Fibroblast of gingiva (primary cell): ENCODE measurements around the gene MUC5AC.
"Not testable (repeated sequence)": the region's sequence is repeated elsewhere in the genome, so short reads cannot be mapped to it uniquely, and the experiment has no call there.

Experiments
- DNase-seq: peaks from one replicate; pipeline ENCODE4 v3.0.0-alpha.2; 2011; ENCODE audit warnings: low read depth

MUC5AC gene

GRCh38 chr11:1208394-1209261, 50.9 kb downstream of the MUC5AC start:
- no peak for DNase-seq

GRCh38 chr11:1209371-1210057, 51.8 kb downstream of the MUC5AC start:
- no peak for DNase-seq

- no peak for DNase-seq
These were observed 54.1 kb downstream of the MUC5AC start for GRCh38 chr11:1211838-1212237.

GRCh38 chr11:1215826-1216225, 58.1 kb downstream of the MUC5AC start:
- not testable (repeated sequence) for DNase-seq

- DNase-seq = no peak
These were observed 59.4 kb downstream of the MUC5AC start for GRCh38 chr11:1217151-1217550.

GRCh38 chr11:1218256-1218787, 60.6 kb downstream of the MUC5AC start:
- DNase-seq = no peak

- DNase-seq = no peak
These were observed 61.2 kb downstream of the MUC5AC start for GRCh38 chr11:1218788-1219445.

GRCh38 chr11:1219446-1219833, 61.7 kb downstream of the MUC5AC start:
- no peak for DNase-seq

GRCh38 chr11:1219834-1220815, 62.4 kb downstream of the MUC5AC start:
- DNase-seq = no peak

GRCh38 chr11:1220941-1221721, 63.4 kb downstream of the MUC5AC start:
- DNase-seq = no peak

- DNase-seq = no peak
These were observed 64.1 kb downstream of the MUC5AC start for GRCh38 chr11:1221848-1222311.

- no peak for DNase-seq
These were observed 65.0 kb downstream of the MUC5AC start, which contains the start of gene MUC5B for GRCh38 chr11:1222491-1223345. MUC5B (plus strand) TSS chr11:1223066; CDS start chr11:1223124, 58 bp downstream.

- no peak for DNase-seq
These were observed 65.8 kb downstream of the MUC5AC start for GRCh38 chr11:1223346-1224110.

GRCh38 chr11:1224111-1224490, 66.3 kb downstream of the MUC5AC start:
- no peak for DNase-seq

- DNase-seq = no peak
These were observed 67.0 kb downstream of the MUC5AC start for GRCh38 chr11:1224491-1225385.

GRCh38 chr11:1225386-1226225, 67.9 kb downstream of the MUC5AC start:
- DNase-seq = no peak
